ENCODE measurements around the gene POLR2M. TPM values are rescaled to one million over a fixed set of nuclear protein-coding genes. Genes with fewer than 3 reads are reported as not detected.

POLR2M gene
- total RNA-seq, 1 experiment from 2014 or later, result 53.9 TPM

GRCh38 chr15:57752840-57753239, 46.3 kb downstream of the POLR2M start:
- Histone ChIP-seq H3K4me1 (replicated peaks; ENCODE audit: insufficient read depth) (no peaks in the 10 kb centered on the region), H3K9me3 (ENCODE audit: insufficient read depth, low read depth) (no peaks in the 10 kb centered on the region), H3F3A (ENCODE audit: insufficient read depth, low read depth) (no peaks in the 10 kb centered on the region), H2AFZ (no peak overlapping the region), H3K27ac (no peak overlapping the region), H3K9me2 (ENCODE audit: insufficient read depth) (no peaks in the 10 kb centered on the region), H3K4me2 (no peak overlapping the region), H4K20me1 (ENCODE audit: insufficient read depth) (no peaks in the 10 kb centered on the region), H3K27me3 (ENCODE audit: insufficient read depth, low read depth) (no peaks in the 10 kb centered on the region), H3K36me3 (ENCODE audit: low read depth) (no peaks in the 10 kb centered on the region), H3K79me2 (ENCODE audit: low read depth) (no peaks in the 10 kb centered on the region), H3K4me3 (no peak overlapping the region)
- ChIA-PET CTCF (interaction anchor here (1.1 kb wide), 1 partner anchor 108 kb away, joined by 3 read pairs; no protein-coding TSS in a partner anchor), POLR2A (ENCODE audit: unreplicated experiment) (no interaction called here)
- no TSS peak for BruUV-seq (replicated peaks)
- no peak for TF ChIP-seq EZH2 (IDR thresholded peaks at IDR 0.05; ENCODE audit: low read depth)
- no peak for TF ChIP-seq CTCF (conservative IDR thresholded peaks at IDR 0.05)
- intact Hi-C loops (cut with micrococcal nuclease; ENCODE audit: unreplicated experiment), result loop anchor here (5.0 kb wide), 2 partner anchors 319 to 429 kb away; no protein-coding TSS in a partner anchor
- no peak for DNase-seq

GRCh38 chr15:57756466-57756865, 50.0 kb downstream of the POLR2M start:
- no peak overlapping the region for H3K4me2 ChIP-seq
- ChIA-PET POLR2A (ENCODE audit: unreplicated experiment) (no interaction called here), CTCF (no interaction called here)
- H3K4me1 ChIP-seq (replicated peaks; ENCODE audit: insufficient read depth), result no peaks in the 10 kb centered on the region
- intact Hi-C loops (cut with micrococcal nuclease; ENCODE audit: unreplicated experiment), result no loop called here
- H2AFZ ChIP-seq, result no peak overlapping the region
- no peaks in the 10 kb centered on the region for H3K27me3 ChIP-seq (ENCODE audit: insufficient read depth, low read depth)
- no peak overlapping the region for H3K4me3 ChIP-seq
- no peaks in the 10 kb centered on the region for H3K36me3 ChIP-seq (ENCODE audit: low read depth)
- no peak for TF ChIP-seq EZH2 (IDR thresholded peaks at IDR 0.05; ENCODE audit: low read depth)
- TF ChIP-seq CTCF (conservative IDR thresholded peaks at IDR 0.05), result no peak
- no peaks in the 10 kb centered on the region for H3K79me2 ChIP-seq (ENCODE audit: low read depth)
- no peak for DNase-seq
- BruUV-seq (replicated peaks), result no TSS peak
- no peaks in the 10 kb centered on the region for H3F3A ChIP-seq (ENCODE audit: insufficient read depth, low read depth)
- H3K9me2 ChIP-seq (ENCODE audit: insufficient read depth), result no peaks in the 10 kb centered on the region
- H3K27ac ChIP-seq, result no peak overlapping the region
- H4K20me1 ChIP-seq (ENCODE audit: insufficient read depth), result no peaks in the 10 kb centered on the region
- H3K9me3 ChIP-seq (ENCODE audit: insufficient read depth, low read depth), result no peaks in the 10 kb centered on the region

DNA sequence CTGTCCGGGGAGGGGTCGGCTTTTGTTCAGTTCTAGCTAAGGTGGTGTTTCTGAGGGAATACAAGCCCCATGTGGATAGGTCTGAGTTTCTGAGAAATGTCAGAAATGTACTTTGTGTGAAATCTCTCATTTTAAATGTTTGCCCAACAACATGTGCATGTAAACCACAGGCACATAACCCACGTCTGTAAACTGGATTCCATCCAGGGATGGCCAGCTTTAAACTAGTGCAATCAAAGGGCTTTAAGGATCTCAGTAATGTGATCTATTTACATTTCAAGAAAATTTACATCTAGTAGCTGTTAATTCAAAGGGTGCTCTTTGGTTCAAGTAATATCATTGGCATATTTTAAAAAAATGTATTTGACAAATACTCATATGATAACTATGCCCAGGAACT, 52.0 kb downstream of the POLR2M start:
- no TSS peak for BruUV-seq (replicated peaks)
- ChIA-PET CTCF (no interaction called here), POLR2A (ENCODE audit: unreplicated experiment) (no interaction called here)
- Histone ChIP-seq H3K27ac (no peak overlapping the region), H3K36me3 (ENCODE audit: low read depth) (no peaks in the 10 kb centered on the region), H3K9me2 (ENCODE audit: insufficient read depth) (no peaks in the 10 kb centered on the region), H3K79me2 (ENCODE audit: low read depth) (no peaks in the 10 kb centered on the region), H3K4me3 (no peak overlapping the region), H3K4me1 (replicated peaks; ENCODE audit: insufficient read depth) (no peaks in the 10 kb centered on the region), H4K20me1 (ENCODE audit: insufficient read depth) (no peaks in the 10 kb centered on the region), H3K4me2 (no peak overlapping the region), H2AFZ (no peak overlapping the region), H3K27me3 (ENCODE audit: insufficient read depth, low read depth) (no peaks in the 10 kb centered on the region), H3F3A (ENCODE audit: insufficient read depth, low read depth) (no peaks in the 10 kb centered on the region), H3K9me3 (ENCODE audit: insufficient read depth, low read depth) (no peaks in the 10 kb centered on the region)
- intact Hi-C loops (cut with micrococcal nuclease; ENCODE audit: unreplicated experiment), result no loop called here
- DNase-seq, result no peak
- TF ChIP-seq CTCF (conservative IDR thresholded peaks at IDR 0.05) (no peak), EZH2 (IDR thresholded peaks at IDR 0.05; ENCODE audit: low read depth) (no peak)

All from PC-9 (cell line).